ENCODE measurements around the gene GPN3. TPM values are rescaled to one million over a fixed set of nuclear protein-coding genes. Genes with fewer than 3 reads are reported as not detected.

The GPN3 gene
- total and polyA plus RNA-seq, 2 of the 8 experiments (the other 6 are each of a cell fraction or from before 2014, with no cell fraction given): 49.7 to 52.9 TPM

DNA sequence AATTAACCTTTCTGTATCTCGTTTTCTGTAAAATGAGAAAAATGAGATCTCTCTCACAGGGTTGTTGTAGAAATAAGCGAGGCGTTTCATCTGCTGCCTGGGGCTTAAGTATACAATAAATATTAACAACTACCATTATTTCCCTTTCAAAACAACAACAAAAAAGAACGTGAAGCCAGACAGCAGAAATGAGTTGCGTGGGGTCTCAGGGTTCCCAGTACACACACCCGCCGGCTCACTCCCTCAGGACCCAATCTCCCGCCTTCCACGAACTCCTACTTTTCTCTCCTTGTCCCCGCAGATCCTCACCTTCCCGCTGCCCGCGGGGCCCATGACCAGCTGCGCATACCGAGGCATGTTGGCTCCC lies 227 bp downstream of the GPN3 start (continued):
- TF ChIP-seq SIN3A (conservative IDR thresholded peaks at IDR 0.05 in 1 of 2, IDR thresholded peaks at IDR 0.05 in 1 of 2; ENCODE audit: low read depth in 1 of 2, low read length in 2 of 2) (0 out of 4 replicates have a peak, but pooled peaks of 1 of the 2 experiments have one; percentile 21), ATF3 (IDR thresholded peaks at IDR 0.05; ENCODE audit: insufficient read depth, low read depth, low read length) (no peak), RBBP5 (IDR thresholded peaks at IDR 0.05; ENCODE audit: borderline replicate concordance, low read depth, low read length) (no peak), PHF8 (conservative IDR thresholded peaks at IDR 0.05; ENCODE audit: low read depth, low read length) (peak; percentile 81), CEBPB (IDR thresholded peaks at IDR 0.05; ENCODE audit: low read depth, low read length) (no peak), TBP (IDR thresholded peaks at IDR 0.05; ENCODE audit: low read depth, low read length) (no peak; the same call in 1 of the 2 replicates), SUZ12 (IDR thresholded peaks at IDR 0.05; ENCODE audit: low read length) (no peak), HDAC2 (IDR thresholded peaks at IDR 0.05; ENCODE audit: borderline replicate concordance in 1 of 2, low read depth in 2 of 2, low read length in 2 of 2) (peak in 1 of 2 experiments; percentile 34; a peak in 1 of 4 replicates), TCF12 (IDR thresholded peaks at IDR 0.05; ENCODE audit: low read depth, low read length) (no peak), SAP30 (IDR thresholded peaks at IDR 0.05; ENCODE audit: insufficient read depth, insufficient replicate concordance, low read length) (no peak), BACH1 (IDR thresholded peaks at IDR 0.05; ENCODE audit: low read length) (no peak), CBX8 (IDR thresholded peaks at IDR 0.05; ENCODE audit: borderline replicate concordance, low read depth, low read length) (no peak)

All from H1 (cell line).